GM18511 (cell line): Measurements from ENCODE around the gene SAMD4B.
"Not testable (repeated sequence)": the region's sequence is repeated elsewhere in the genome, so short reads cannot be mapped to it uniquely, and the experiment has no call there.

Source experiments
- ATAC-seq: cut with Tn5 transposase; IDR thresholded peaks from one replicate; pipeline ENCODE4 v1.9.1; 2021; ENCODE audit warnings: mild to moderate bottlenecking, moderate library complexity; ENCODE audit not compliant: unreplicated experiment

SAMD4B gene

DNA sequence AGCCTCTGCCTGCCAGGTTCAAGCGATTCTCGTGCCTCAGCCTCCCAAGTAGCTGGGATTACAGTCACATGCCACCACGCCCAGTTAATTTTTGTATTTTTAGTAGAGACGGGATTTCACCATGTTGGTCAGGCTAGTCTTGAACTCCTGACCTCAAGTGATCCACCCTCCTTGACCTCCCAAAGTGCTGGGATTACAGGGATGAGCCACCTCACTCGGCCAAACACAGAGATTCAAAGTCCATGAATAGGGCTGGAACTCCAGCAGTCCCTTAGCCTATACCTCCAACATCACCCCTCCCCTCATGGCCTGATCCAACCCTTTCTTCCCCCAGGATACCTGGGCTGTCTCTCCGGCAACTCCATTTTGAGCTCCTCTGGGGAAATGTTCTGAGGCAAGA, 9.5 kb upstream of the SAMD4B start:
- ATAC-seq = not testable (repeated sequence)

GRCh38 chr19:39333507-39333906, 8.7 kb upstream of the SAMD4B start:
- no peak for ATAC-seq

DNA sequence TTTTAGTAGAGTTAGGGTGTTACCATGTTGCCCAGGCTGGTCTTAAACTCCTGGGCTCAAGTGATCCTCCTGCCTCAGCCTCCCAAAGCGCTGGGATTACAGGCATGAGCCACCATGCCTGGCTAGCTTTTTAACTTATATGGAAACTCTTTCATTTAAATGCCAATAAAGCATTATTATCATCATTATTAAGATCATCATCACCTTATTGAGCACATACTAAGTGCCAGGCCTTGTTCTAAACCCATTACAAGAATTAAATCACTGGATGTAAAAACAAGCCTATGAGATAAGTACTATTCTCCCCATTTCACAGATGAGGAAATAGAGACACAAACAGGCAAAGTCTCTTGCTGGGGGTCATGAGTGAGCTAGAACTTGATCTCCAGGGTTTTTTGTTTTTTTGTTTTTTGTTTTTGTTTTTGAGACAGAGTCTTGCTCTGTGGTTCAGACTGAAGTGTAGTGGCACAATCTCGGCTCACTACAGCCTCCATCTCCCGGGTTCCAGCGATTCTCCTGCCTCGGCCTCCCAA, 7.7 kb upstream of the SAMD4B start:
- no peak for ATAC-seq

DNA sequence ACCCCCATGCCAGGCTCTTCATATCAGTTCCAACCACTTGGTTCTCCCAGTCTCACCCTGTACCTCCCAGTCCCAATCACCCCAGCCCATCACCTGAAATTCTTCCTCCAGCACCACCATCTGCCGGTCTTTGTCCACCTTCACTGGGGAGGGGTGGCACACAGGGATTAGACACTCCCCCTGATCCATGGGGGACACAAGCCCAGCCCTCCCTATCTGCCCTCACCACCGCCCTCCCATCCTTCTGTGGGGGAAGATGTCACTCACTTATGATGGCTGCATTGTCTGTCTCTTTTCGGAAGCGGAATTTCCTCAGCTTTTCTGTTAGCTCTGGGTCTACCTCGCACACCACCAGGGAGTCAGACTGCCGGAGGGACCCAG, 7.1 kb upstream of the SAMD4B start:
- ATAC-seq = peak; percentile 11

DNA sequence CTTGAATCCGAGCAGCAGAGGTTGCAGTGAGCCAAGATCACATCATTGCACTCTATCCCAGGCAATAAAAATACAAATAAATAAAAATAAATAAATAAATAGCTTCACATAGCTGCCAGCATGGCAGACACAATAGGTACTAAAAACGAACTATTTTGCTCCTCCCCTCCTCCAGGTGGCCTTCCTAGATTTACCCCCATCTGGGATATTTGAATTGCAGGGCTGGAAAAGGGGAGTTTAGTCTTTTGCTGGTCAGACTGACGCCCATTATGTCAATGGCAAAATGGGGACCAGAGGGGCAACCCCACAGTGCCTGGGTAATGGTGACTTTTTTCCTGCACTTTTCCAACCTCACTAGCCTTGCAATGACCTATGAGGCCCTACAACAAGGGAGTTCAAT, 5.7 kb upstream of the SAMD4B start:
- no peak for ATAC-seq

- no peak for ATAC-seq
These were observed 2.5 kb upstream of the SAMD4B start for GRCh38 chr19:39339674-39340073.

GRCh38 chr19:39340156-39340555, 2.1 kb upstream of the SAMD4B start:
- ATAC-seq = not testable (repeated sequence)

- ATAC-seq = no peak
These were observed 997 bp upstream of the SAMD4B start for GRCh38 chr19:39341129-39341718.

DNA sequence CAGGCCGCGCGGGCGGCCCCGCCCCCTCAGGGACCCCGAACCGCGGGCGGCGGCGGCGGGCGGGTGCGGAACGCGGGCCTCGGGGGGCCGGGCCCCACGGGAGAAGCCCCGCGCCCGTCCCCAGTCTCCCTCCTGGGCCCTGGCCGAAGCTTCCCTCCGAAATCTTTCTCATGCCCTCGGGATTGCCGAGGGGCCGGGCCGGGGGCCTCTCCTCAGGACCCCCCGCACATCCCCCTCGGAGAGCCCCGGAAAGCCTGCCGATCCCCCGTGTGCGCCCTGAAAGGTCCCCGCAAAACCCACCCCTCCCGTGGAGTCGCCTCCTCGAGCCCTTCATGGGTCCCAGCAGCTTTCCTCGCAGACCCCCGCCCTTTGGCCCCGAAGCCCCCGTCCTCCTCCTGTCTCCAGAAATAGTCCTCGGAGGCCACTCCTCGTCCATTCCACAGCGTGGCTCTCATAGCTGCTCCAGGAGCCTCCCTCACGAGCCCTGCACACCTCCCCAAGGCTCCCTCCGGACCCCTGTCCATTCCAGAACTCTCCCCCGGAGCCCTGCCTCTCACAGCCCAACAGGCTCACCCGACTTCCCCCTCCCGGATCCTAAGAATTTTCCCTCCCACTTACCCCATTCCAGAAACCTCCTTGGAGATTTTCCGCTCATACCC, 555 bp downstream of the SAMD4B start:
- no peak for ATAC-seq

DNA sequence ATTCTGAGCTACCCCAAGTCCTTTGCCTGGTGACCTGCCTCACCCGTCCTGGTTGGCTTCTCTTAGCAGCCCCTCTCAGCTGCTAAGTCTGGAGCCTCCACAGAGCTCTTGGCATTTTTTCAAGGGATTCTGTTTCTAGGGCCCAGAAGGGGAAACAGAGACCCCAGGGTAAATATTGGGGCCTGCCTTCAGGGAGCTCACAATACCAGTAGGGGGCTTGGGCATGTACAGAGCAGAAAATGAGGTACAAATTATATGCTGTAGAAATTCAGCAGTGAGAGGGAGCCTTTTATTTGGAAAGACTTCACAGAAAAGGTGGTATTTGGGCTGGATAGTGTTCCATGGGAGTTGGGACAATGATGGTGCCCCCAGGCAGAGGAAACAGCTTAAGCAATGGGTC, 3.7 kb downstream of the SAMD4B start:
- ATAC-seq = no peak

GRCh38 chr19:39347332-39348164, 5.3 kb downstream of the SAMD4B start:
- ATAC-seq = no peak

- ATAC-seq = no peak
These were observed 7.1 kb downstream of the SAMD4B start for GRCh38 chr19:39349326-39349725.

DNA sequence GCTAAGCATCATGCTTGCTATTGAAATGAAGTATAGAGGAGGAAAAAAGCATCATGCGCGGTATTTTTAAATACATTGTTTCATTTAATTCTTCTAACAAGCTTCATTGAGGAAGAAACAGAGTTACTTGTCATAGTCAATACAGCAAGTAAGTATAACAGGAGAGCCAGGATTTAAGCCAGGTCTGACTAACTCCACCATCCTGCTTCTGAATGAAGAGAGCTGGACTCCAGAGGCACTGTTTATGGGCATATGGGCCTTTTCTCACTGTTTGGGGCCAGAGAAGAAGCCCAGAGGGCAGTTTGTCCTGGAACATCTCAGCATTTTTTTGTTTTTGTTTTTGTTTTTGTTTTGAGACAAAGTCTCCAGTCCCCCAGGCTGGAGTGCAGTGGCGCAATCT, 7.9 kb downstream of the SAMD4B start:
- no peak for ATAC-seq

DNA sequence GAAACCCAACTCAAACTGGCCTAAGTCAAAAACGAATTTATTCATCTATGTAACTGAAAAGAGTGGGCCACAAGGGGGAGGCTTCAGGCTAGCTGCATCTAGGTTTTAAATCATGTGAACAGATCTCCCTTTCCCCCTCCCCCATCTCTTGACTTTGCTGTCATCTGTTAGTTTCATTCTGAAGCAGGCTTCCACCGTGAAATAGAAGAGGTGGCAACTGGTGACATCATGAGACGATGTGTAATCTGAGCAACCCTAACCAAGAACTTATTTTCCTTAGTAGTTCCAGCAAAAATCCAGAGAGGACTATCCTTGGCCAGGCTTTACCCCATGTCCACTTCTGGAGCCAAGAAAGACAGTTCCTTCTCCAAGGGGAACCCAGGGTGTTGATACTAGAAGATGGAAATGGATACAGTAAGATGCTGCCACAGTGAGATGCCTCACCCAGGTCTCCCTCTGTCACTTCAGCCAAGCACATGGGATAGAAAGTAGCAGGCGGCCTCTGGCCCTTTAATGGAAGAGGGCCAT, 9.4 kb downstream of the SAMD4B start:
- peak; percentile 73 for ATAC-seq

- ATAC-seq = no peak
These were observed 10.4 kb downstream of the SAMD4B start for GRCh38 chr19:39352381-39353255.

DNA sequence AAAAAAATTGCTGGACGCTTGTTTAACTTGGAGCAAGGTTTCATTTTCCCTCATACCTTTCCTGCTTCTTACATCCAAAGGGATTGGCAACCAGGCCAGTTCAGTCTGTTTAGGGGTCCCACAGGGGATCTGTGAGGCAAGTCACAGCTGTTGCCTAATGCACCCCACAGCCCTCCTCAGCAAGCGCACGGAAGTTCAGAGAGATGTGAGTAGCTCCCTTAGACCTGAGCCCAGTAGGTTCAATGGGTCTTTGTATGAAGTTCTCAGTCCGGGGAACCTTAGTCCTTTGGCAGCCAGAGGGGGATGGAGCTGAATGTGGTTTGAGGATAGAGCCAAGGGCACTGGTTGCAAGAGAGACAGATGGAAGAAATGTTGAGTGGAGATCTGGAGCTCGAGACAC, 13.0 kb downstream of the SAMD4B start:
- no peak for ATAC-seq

DNA sequence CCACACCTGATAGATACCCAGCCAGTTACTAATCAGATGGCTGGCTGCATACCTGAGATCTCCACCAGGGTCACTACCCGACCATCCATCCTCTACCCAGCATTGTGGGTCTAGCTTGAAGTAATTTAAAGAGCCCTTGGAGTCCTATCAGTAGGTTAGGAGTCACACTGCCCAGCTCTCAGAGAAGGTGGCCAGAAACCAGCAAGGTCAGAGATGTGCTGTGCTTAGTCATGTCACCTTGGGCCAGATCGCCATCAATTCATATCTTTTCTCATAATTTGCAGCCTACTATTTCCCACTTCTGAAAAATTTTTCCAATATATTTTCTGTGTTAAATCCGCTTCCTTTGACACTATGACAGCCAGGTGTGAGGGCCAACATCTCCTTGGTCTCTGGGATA, 13.9 kb downstream of the SAMD4B start:
- no peak for ATAC-seq

GRCh38 chr19:39356647-39357046, 14.4 kb downstream of the SAMD4B start:
- ATAC-seq = no peak

DNA sequence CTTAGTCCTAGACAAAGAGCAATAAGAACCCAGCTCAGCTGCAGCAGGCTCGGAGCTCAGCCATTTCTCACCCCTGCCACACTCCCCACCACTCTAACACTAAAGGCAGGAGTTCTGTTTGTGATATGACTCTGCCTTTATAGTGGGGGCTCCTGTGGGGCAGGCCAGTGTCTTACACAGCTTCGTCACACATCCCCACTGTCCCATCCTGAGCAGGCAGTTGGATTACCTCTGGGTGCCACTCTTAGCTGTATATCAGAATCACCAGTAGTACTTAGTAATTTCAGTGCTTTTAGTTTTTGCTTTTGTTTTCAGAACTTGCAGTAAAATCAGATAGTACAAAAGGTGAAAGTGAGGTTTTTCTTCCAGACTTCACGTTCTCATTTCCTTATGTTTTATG, 16.8 kb downstream of the SAMD4B start:
- ATAC-seq = no peak

GRCh38 chr19:39360599-39360998, 18.4 kb downstream of the SAMD4B start:
- ATAC-seq = no peak
